ENCODE data around the gene GPC5.

DNA sequence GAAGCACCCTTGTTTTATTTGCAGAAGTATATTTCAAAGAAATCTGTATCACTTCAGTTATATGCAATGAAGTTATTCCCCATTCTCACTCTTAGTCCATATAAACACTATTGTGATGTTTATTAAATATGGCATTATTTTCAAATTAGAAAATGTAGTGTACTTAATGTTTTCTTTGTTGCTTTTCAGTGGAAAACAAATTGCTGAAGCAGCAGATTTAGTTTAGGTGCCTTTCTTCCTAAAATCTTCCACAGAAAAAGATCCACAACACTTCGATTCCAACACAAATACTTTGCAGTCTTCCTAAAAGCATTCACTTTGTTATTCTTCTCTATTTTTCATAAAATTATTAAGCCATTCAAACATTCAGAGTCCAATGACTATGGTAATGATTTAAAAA, 1336.1 kb downstream of the GPC5 start:
- TF ChIP-seq CTCF (IDR thresholded peaks at IDR 0.05; ENCODE audit: low read length): no peak
- no peak for TF ChIP-seq EZH2 (IDR thresholded peaks at IDR 0.05; ENCODE audit: borderline replicate concordance, low read length)

All from OCI-LY1 (cell line).